NCI-H128 (cell line): ENCODE results near the gene RNF4.
"Not testable (repeated sequence)": the region's sequence is repeated elsewhere in the genome, so short reads cannot be mapped to it uniquely, and the experiment has no call there.

Source experiments
- DNase-seq: peaks from one replicate; lab custom pipeline; 2025; ENCODE audit not compliant: unreplicated experiment; lab: John Stamatoyannopoulos, UW

RNF4 gene

GRCh38 chr4:2457481-2458295 lies 11.2 kb upstream of the RNF4 start:
- no peak for DNase-seq

DNA sequence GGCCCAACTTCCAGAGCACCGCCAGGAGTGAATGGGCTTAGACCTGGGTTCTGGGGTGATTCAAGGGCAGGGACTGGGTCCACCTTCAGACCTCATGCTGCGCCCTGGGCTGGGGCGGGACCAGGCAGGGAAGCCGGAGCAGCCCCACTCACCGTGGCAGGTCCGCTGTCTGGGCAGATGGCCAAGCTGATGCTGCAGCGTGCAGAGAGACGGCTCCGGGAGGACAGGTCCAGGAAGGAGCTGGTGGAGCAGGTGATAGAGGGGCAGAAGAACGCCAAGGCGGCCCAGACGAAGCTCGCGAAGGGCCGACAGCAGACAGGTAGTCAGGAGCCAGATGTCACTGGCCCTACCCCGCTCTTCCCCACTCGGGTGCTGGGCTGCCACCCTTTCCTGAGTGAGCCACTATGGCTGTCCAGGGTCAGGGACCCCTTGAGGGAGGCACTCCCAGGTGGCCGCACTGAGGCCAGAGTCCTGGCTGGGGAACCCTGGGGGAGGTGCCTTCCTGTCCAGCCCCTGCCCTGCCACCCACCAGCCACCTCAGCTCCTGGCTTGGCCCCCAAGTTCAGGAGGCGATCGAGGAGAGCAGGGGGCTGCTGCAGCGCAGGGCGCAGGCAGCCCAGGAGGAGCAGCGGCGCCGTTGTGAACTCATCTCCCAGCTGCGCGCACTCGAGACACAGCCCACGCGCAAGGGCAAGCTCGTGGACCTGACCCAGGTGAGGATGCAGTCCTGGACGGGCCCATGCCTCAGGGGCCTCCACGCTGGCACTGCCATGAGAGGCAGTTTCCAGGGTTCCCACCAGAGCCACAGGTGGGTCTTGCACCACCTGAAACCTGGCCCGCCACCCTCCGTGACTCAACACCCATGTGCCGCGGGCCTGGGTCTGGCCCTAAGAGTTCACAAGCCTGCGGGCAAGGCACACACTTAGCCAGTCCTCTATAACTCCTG lies 10.1 kb upstream of the RNF4 start:
- no peak for DNase-seq

DNA sequence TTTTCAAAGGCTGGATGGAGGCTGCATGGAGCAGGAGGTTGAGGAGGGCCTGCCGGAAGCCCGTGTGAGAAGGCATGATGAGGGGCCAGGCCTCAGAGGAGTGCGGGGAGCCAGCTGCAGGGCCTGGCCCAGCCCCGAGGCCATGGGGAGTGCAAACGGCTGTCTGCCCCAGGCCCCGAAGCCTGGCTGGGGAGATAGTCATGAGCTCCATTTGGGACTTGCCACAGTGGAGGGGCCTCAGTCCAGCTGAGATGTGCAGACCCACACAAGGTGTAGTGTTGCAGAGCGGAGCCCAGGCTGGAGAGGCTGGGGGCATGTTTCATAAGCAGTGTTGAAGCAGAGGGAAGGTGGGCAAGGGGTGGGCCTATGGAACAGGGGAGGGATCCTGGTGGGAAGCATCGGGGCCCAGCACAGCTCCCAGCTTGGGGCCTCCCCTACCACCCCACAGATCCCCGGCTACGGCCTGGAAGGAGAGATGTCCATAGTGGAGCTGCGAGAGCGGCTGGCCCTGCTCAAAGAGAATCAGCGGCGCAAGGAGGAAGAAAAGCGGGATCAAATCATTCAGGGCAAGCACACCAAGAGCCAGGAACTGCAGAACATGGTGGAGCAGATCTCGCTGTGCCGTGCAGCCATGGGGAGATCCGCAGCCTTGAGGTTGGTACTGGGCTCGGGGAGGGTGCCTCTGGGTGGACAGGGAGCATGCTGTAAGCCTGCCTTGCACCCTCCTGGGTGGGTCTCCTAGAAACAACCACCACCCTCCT lies 9.1 kb upstream of the RNF4 start:
- no peak for DNase-seq

GRCh38 chr4:2461246-2461960 lies 7.5 kb upstream of the RNF4 start:
- DNase-seq, result no peak

DNA sequence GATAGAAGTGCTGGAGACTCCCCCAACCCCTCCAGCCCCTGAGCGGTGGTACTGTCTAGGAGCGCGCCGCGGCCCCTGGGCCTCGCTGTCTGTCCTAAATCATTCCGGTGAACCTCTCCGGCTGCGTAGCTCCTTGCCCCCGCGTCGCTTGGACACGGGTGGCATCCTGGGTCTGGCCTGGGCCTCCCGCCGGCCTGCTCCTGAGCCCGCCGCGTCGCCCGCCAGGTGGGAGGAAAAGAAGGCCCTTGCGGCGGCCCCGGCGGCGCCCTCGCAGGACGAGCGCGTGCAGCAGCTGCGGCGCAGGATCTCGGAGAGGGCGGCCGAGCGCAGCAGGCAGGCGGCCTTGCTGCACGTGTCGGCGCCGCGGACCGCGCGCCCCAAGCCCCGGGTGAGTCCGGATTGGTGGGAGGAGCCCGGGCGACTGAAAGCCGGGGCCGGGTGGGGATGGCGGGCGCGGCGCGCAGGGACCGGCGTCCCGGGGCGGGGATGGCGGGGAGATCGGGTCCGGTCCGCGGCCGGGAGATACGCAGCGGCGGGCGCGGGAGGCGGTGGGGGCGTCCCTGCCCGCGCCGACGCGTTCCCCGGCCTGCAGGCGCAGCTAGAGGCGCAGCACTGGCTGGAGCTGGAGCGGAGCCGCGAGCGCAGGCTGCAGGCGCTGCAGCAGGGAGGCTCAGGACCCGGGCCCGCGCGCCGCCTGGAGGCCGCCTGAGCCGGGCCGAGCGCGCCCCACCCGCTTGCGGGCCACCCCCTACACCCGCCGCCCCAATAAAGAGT lies 6.5 kb upstream of the RNF4 start:
- no peak for DNase-seq

GRCh38 chr4:2462992-2463762 lies 5.7 kb upstream of the RNF4 start:
- no peak for DNase-seq

DNA sequence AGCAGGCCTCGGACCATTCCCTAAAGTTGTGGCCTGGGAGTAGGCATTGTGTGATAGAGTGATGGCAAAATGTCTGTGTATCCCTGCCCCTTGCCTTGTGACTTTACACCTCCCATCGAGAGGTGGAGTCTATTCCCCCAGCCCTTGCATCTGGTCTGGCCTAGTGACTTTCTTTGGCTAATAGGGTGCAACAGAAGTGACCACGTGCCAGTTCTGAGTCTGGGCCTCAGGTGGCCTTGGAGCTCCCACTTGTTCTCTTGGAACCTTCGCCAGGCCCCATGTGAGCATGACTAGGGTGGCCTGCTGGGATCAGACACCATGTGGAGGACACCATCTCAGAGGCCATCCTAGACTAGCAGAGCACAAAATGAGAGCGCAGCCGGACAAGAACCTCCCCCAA lies 3.9 kb upstream of the RNF4 start:
- no peak for DNase-seq

GRCh38 chr4:2465544-2465943 lies 3.4 kb upstream of the RNF4 start:
- not testable (repeated sequence) for DNase-seq

- DNase-seq, result no peak
Measured at GRCh38 chr4:2469192-2469984, 482 bp downstream of the RNF4 start.

- DNase-seq, result no peak
Measured at GRCh38 chr4:2470791-2471190, 1.9 kb downstream of the RNF4 start.

- no peak for DNase-seq
Measured at GRCh38 chr4:2472187-2472586, 3.3 kb downstream of the RNF4 start.

- no peak for DNase-seq
Measured at GRCh38 chr4:2478229-2478628, 9.3 kb downstream of the RNF4 start.

GRCh38 chr4:2480649-2481048 lies 11.7 kb downstream of the RNF4 start:
- no peak for DNase-seq

DNA sequence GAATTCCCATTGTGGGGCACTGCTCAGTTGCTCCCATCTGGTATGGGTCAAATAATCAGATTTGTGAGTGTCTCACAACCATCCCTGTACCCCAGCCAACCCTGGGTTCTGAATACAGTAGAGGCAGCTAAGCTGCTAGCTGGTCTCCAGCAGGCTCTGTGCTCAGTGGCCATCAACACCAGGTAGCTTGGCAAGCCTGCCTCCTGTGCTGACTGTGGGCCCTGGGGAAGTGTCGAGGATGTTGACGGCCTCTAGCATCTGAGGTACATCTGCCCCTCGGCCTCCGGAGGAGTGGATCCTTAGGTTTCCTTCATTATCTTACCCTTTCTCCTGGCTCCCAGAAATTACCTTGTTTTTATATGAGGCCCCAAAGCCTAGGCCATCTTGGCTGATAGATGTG lies 13.3 kb downstream of the RNF4 start:
- DNase-seq, result no peak

DNA sequence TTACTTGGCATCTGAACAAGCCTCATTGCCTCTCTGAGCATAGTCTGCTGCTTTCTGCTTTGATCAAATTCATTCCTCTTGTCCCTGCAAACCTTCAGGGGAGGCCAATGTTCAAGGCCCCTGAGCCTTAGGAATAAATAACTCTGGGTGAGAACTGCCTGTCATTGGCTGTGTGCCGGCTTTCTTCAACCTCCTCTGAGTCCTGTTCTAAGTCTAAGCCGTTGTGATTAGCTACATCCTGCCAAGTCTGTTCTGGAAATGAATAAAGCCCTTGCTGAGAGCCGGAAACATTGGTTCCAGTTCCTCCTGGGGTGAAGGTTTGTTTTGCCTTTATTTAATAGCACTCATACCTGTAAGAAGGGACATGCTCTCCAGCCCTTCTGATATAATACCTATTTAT lies 13.8 kb downstream of the RNF4 start:
- no peak for DNase-seq

- no peak for DNase-seq
Measured at GRCh38 chr4:2483237-2483636, 14.3 kb downstream of the RNF4 start.

- no peak for DNase-seq
Measured at GRCh38 chr4:2484185-2484584, 15.3 kb downstream of the RNF4 start.

DNA sequence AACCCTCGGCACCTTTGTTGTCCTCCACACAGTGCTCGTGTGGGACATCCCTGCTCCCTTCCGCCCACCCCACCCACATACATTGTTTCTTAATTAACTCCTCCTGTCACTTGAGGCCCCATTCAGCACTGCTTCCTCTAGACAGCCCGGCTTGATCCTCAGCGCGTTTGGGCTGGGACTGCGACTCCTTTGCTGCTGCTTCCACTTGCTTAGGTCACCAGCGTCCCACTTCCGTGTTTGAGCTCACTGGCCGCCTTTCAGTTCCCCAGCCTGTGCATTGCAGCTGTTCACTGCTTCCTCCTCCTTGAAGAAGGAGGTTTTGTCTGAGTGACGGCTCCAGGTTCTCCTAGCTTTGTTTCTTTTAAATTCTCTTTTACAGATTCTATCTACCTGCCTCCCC lies 16.1 kb downstream of the RNF4 start:
- DNase-seq, result no peak
